ENCODE data around the gene NR5A2.
"Not testable (repeated sequence)": the region's sequence is repeated elsewhere in the genome, so short reads cannot be mapped to it uniquely, and the experiment has no call there.

The NR5A2 gene

GRCh38 chr1:200166411-200166810, 138.9 kb downstream of the NR5A2 start:
- no peak for DNase-seq

- DNase-seq: no peak
These were observed 141.4 kb downstream of the NR5A2 start for GRCh38 chr1:200168926-200169325.

GRCh38 chr1:200172311-200172710, 144.8 kb downstream of the NR5A2 start:
- DNase-seq: no peak

- no peak for DNase-seq
These were observed 145.6 kb downstream of the NR5A2 start for GRCh38 chr1:200173097-200173618.

- DNase-seq: no peak
These were observed 147.2 kb downstream of the NR5A2 start for GRCh38 chr1:200174525-200175295.

GRCh38 chr1:200176181-200176580, 148.7 kb downstream of the NR5A2 start:
- no peak for DNase-seq

- no peak for DNase-seq
These were observed 149.3 kb downstream of the NR5A2 start for GRCh38 chr1:200176798-200177197.

- no peak for DNase-seq
These were observed 150.8 kb downstream of the NR5A2 start for GRCh38 chr1:200178340-200178739.

GRCh38 chr1:200179126-200179780, 151.7 kb downstream of the NR5A2 start:
- DNase-seq: no peak

GRCh38 chr1:200179781-200180160, 152.3 kb downstream of the NR5A2 start:
- DNase-seq: no peak

GRCh38 chr1:200180821-200181220, 153.3 kb downstream of the NR5A2 start:
- no peak for DNase-seq

- DNase-seq: no peak
These were observed 154.4 kb downstream of the NR5A2 start for GRCh38 chr1:200181861-200182260.

GRCh38 chr1:200182701-200183100, 155.2 kb downstream of the NR5A2 start:
- DNase-seq: no peak

- no peak for DNase-seq
These were observed 156.1 kb downstream of the NR5A2 start for GRCh38 chr1:200183637-200184036.

- no peak for DNase-seq
These were observed 156.7 kb downstream of the NR5A2 start for GRCh38 chr1:200184196-200184595.

GRCh38 chr1:200185191-200185590, 157.7 kb downstream of the NR5A2 start:
- not testable (repeated sequence) for DNase-seq

GRCh38 chr1:200187332-200187731, 159.8 kb downstream of the NR5A2 start:
- DNase-seq: not testable (repeated sequence)

GRCh38 chr1:200191993-200192392, 164.5 kb downstream of the NR5A2 start:
- DNase-seq: no peak

- no peak for DNase-seq
These were observed 167.0 kb downstream of the NR5A2 start for GRCh38 chr1:200194477-200194876.

- DNase-seq: no peak
These were observed 170.7 kb downstream of the NR5A2 start for GRCh38 chr1:200198236-200198635.

- DNase-seq: no peak
These were observed 177.9 kb downstream of the NR5A2 start for GRCh38 chr1:200205216-200205995.

GRCh38 chr1:200206340-200206739, 178.8 kb downstream of the NR5A2 start:
- no peak for DNase-seq

- no peak for DNase-seq
These were observed 179.3 kb downstream of the NR5A2 start for GRCh38 chr1:200206761-200207160.
